Measurements from ENCODE around the gene FRAS1. TPM values are rescaled to one million over a fixed set of nuclear protein-coding genes. Genes with fewer than 3 reads are reported as not detected.
A peak's percentile ranks its signal among the peaks of the same experiment; 100 is the strongest.

The FRAS1 gene
- total and polyA plus RNA-seq, 9 of the 15 experiments (the other 6 are each of a cell fraction or from before 2014, with no cell fraction given): under 0.01 to 0.11 (median 0.04) TPM; not detected in 2

GRCh38 chr4:78166622-78167021 lies 109.5 kb downstream of the FRAS1 start (continued):
- TF ChIP-seq NR2F6 (CRISPR knock-in tag; IDR thresholded peaks at IDR 0.05) (no peak), SRSF1 (IDR thresholded peaks at IDR 0.05; ENCODE audit: low read depth, low read length) (no peak), E2F1 (CRISPR knock-in tag; IDR thresholded peaks at IDR 0.05) (no peak), TCF3 (CRISPR knock-in tag; IDR thresholded peaks at IDR 0.05) (no peak), SPI1 (IDR thresholded peaks at IDR 0.05; ENCODE audit: borderline replicate concordance, low read depth, low read length) (no peak), ARHGAP35 (IDR thresholded peaks at IDR 0.05; ENCODE audit: partially characterized antibody) (no peak)

GRCh38 chr4:78167510-78167909 lies 110.4 kb downstream of the FRAS1 start:
- Histone ChIP-seq H3K9me3 (replicated peaks; ENCODE audit: control insufficient read depth, insufficient read depth, low read depth, low read length) (no peaks in the 10 kb centered on the region), H2AFZ (ENCODE audit: low read depth, low read length) (no peak overlapping the region), H3K4me2 (ENCODE audit: insufficient read depth, low read length) (no peak overlapping the region), H3K9me1 (ENCODE audit: control insufficient read depth, insufficient read depth, low read length) (no peaks in the 10 kb centered on the region), H3K27me3 (ENCODE audit: control insufficient read depth in 2 of 2, insufficient read depth in 2 of 2, low read length in 2 of 2) (peaks cover 7 to 10% of the 10 kb centered on the region in 2 experiments; a peak in 2 of 5 replicates), H3K4me3 (no peak overlapping the region), H3K36me3 (ENCODE audit: control insufficient read depth, insufficient read depth, low read length) (no peaks in the 10 kb centered on the region), H3K9ac (ENCODE audit: insufficient read depth in 1 of 2, low read depth in 2 of 2, low read length in 2 of 2) (no peak overlapping the region), H3K27ac (ENCODE audit: extremely low read depth, low read depth, low read length) (no peak overlapping the region), H3K4me1 (replicated peaks in 1 of 2; ENCODE audit: control insufficient read depth in 2 of 2, insufficient read depth in 2 of 2, low read length in 2 of 2) (no peaks in the 10 kb centered on the region), H3K79me2 (ENCODE audit: control insufficient read depth, insufficient read depth, low read length) (no peaks in the 10 kb centered on the region), H4K20me1 (replicated peaks; ENCODE audit: control insufficient read depth, insufficient read depth, low read length) (no peaks in the 10 kb centered on the region)
- 0% methylated on average over 1 of the region's 1 CpG for WGBS (ENCODE audit: insufficient coverage, low coverage, missing lambda C conversion rate)
- TF ChIP-seq ZFP36 (IDR thresholded peaks at IDR 0.05; ENCODE audit: low read depth, low read length, partially characterized antibody) (no peak), RBM25 (IDR thresholded peaks at IDR 0.05; ENCODE audit: low read depth, low read length, severe bottlenecking) (peak; percentile 71), MYNN (IDR thresholded peaks at IDR 0.05) (no peak), MYNN (CRISPR knock-in tag; IDR thresholded peaks at IDR 0.05) (no peak), PTBP1 (IDR thresholded peaks at IDR 0.05; ENCODE audit: low read depth, low read length) (no peak), ZNF639 (CRISPR knock-in tag; conservative IDR thresholded peaks at IDR 0.05 in 1 of 2, IDR thresholded peaks at IDR 0.05 in 1 of 2) (no peak), BRD9 (IDR thresholded peaks at IDR 0.05; ENCODE audit: low read depth, partially characterized antibody) (no peak), BCOR (IDR thresholded peaks at IDR 0.05) (0 out of 2 replicates have a peak, but pooled peaks have one; percentile 9), ELF1 (tag; IDR thresholded peaks at IDR 0.05) (no peak)
- TF ChIP-seq, protein P1, sequence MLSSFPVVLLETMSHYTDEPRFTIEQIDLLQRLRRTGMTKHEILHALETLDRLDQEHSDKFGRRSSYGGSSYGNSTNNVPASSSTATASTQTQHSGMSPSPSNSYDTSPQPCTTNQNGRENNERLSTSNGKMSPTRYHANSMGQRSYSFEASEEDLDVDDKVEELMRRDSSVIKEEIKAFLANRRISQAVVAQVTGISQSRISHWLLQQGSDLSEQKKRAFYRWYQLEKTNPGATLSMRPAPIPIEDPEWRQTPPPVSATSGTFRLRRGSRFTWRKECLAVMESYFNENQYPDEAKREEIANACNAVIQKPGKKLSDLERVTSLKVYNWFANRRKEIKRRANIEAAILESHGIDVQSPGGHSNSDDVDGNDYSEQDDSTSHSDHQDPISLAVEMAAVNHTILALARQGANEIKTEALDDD (IDR thresholded peaks at IDR 0.05): peak; percentile 41; the same call in 1 of the 2 replicates
- TF ChIP-seq, protein P2, sequence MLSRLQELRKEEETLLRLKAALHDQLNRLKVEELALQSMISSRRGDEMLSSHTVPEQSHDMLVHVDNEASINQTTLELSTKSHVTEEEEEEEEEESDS (CRISPR knock-in tag; IDR thresholded peaks at IDR 0.05): no peak
- in situ Hi-C loops (cut with MboI) (no loop called here), intact Hi-C loops (cut with micrococcal nuclease) (loop anchor here (10.0 kb wide), 2 partner anchors 173 to 347 kb away; no protein-coding TSS in a partner anchor)
- ChIA-PET POLR2A (no interaction called here), CTCF (ENCODE audit: low intra/inter-chr PET ratio) (no interaction called here)
- FAIRE-seq: no peak
- no TSS peak for BruUV-seq (replicated peaks)
- no peak for DNase-seq (ENCODE audit: extremely low read depth in 1 of 4, low spot score in 3 of 4)
- no peak for ATAC-seq
